Measurements from ENCODE around the gene MICAL2.

The MICAL2 gene

GRCh38 chr11:12276831-12277475 lies 166.6 kb downstream of the MICAL2 start:
- DNase-seq: no peak

- DNase-seq: no peak
Observed at GRCh38 chr11:12278766-12279671, 168.6 kb downstream of the MICAL2 start.

GRCh38 chr11:12279672-12280108 lies 169.3 kb downstream of the MICAL2 start:
- DNase-seq: no peak

GRCh38 chr11:12280199-12280837 lies 169.9 kb downstream of the MICAL2 start:
- DNase-seq: no peak

GRCh38 chr11:12280838-12281565 lies 170.6 kb downstream of the MICAL2 start:
- DNase-seq: no peak

GRCh38 chr11:12281571-12282478 lies 171.4 kb downstream of the MICAL2 start:
- DNase-seq: peak; percentile 86

- no peak for DNase-seq
Observed at GRCh38 chr11:12282676-12283075, 172.3 kb downstream of the MICAL2 start.

GRCh38 chr11:12284316-12285050 lies 174.1 kb downstream of the MICAL2 start:
- DNase-seq: no peak

- DNase-seq: peak; percentile 35
Observed at GRCh38 chr11:12285106-12285505, 174.7 kb downstream of the MICAL2 start.

- no peak for DNase-seq
Observed at GRCh38 chr11:12285811-12286222, 175.4 kb downstream of the MICAL2 start.

GRCh38 chr11:12286606-12287005 lies 176.2 kb downstream of the MICAL2 start:
- no peak for DNase-seq

- no peak for DNase-seq
Observed at GRCh38 chr11:12287009-12287373, 176.6 kb downstream of the MICAL2 start.

GRCh38 chr11:12287374-12288211 lies 177.2 kb downstream of the MICAL2 start:
- DNase-seq: peak; percentile 17

- DNase-seq: peak; percentile 72
Observed at GRCh38 chr11:12288212-12288930, 178.0 kb downstream of the MICAL2 start.

GRCh38 chr11:12288931-12289666 lies 178.7 kb downstream of the MICAL2 start:
- DNase-seq: no peak

GRCh38 chr11:12289667-12290476 lies 179.5 kb downstream of the MICAL2 start:
- DNase-seq: no peak

GRCh38 chr11:12290477-12290922 lies 180.1 kb downstream of the MICAL2 start:
- DNase-seq: no peak

GRCh38 chr11:12291313-12291712 lies 180.9 kb downstream of the MICAL2 start:
- DNase-seq: no peak
